HCT116 (cell line): Measurements from ENCODE around the gene NLGN3. TPM values are rescaled to one million over a fixed set of nuclear protein-coding genes. Genes with fewer than 3 reads are reported as not detected.

Experiments
- ATAC-seq: fragments of 200-7000 bp; cut with Tn5 transposase; 2 replicates; pipeline ENCODE4 v1.9.1; 2020; ENCODE audit warnings: mild to moderate bottlenecking, moderate library complexity
- BruUV-seq: library from RNA; stranded (reverse); fragments of 400-500 nt; replicated peaks from 2 replicates; lab custom pipeline; 2021; lab: Mats Ljungman, UMichigan
- CTCF ChIA-PET: fragments of 300-600 bp; sonication (Branson Sonifier 250); formaldehyde crosslinking; loops from one replicate; lab custom pipeline; 2021; ENCODE audit warnings: antibody characterized with exemption; lab: Charles Lee
- POLR2A ChIA-PET: fragments of 300-600, 350-600 bp; sonication (Branson Sonifier 250); formaldehyde crosslinking; loops from one replicate; lab custom pipeline; 2021; ENCODE audit warnings: antibody characterized with exemption; lab: Charles Lee
- RAD21 ChIA-PET, 2 experiments: fragments of 300-600 bp; sonication (Branson Sonifier 250); formaldehyde crosslinking; loops; one replicate each; lab custom pipeline; 2023; ENCODE audit warnings: low total read pairs in 2 of 2; ENCODE audit not compliant: uncharacterized antibody in 2 of 2, unreplicated experiment in 2 of 2, low non-redundant PET in 1 of 2; lab: Charles Lee
- DNase-seq: peaks from one replicate; pipeline ENCODE4 v3.0.0-alpha.2; 2010; ENCODE audit warnings: low read depth, low spot score
- H2AFZ ChIP-seq: fragments of 200-600 bp; shearing (Covaris generic), sonication (generic); 2 replicates; pipeline ENCODE4 v1.6.1; 2017; ENCODE audit warnings: low read depth, mixed run types, mixed read lengths, antibody characterized with exemption, low read length; ENCODE audit not compliant: poor library complexity, severe bottlenecking
- H3K27ac ChIP-seq: 2 replicates; pipeline ENCODE4 v1.5.1; 2012; ENCODE audit warnings: low read depth, low read length
- H3K27me3 ChIP-seq: fragments of 200-600 bp; sonication (generic); 2 replicates; pipeline ENCODE4 v1.6.1; 2016; ENCODE audit warnings: mixed run types, low read length, mixed read lengths; ENCODE audit not compliant: insufficient read depth
- H3K36me3 ChIP-seq, 2 experiments: fragments of 200-500 bp in 1 of 2; fragments of 200-600 bp in 1 of 2; sonication (Bioruptor generic) in 1 of 2; sonication (generic) in 1 of 2; 2 replicates each; pipeline versions ENCODE4 v1.5.1 to v1.6.1; 2014 to 2016; ENCODE audit warnings: low read length in 2 of 2, inconsistent platforms in 1 of 2, mixed read lengths in 1 of 2, mixed run types in 1 of 2; ENCODE audit not compliant: insufficient read depth in 2 of 2, control insufficient read depth in 1 of 2
- H3K4me1 ChIP-seq, 2 experiments: fragments of 200-600 bp in 1 of 2; sonication (generic) in 1 of 2; 2 replicates each; pipeline versions ENCODE4 v1.5.1 to v1.6.1; 2012 to 2017; ENCODE audit warnings: low read length in 2 of 2, inconsistent platforms in 1 of 2, mild to moderate bottlenecking in 1 of 2, mixed read lengths in 1 of 2, mixed run types in 1 of 2, moderate library complexity in 1 of 2; ENCODE audit not compliant: insufficient read depth in 2 of 2, control insufficient read depth in 1 of 2
- H3K4me2 ChIP-seq: fragments of 200-600 bp; sonication (generic); 2 replicates; pipeline ENCODE4 v1.6.1; 2017; ENCODE audit warnings: mixed run types, low read length, mixed read lengths
- H3K4me3 ChIP-seq, 2 experiments: fragments of 200-600 bp in 1 of 2; sonication (generic) in 1 of 2; replicated peaks in 1 of 2; 2 replicates each; pipeline ENCODE4 v1.5.1; 2011 to 2016; ENCODE audit warnings: low read length in 2 of 2, control low read depth in 1 of 2, low read depth in 1 of 2, mild to moderate bottlenecking in 1 of 2, mixed read lengths in 1 of 2, mixed run types in 1 of 2
- H3K79me2 ChIP-seq: fragments of 200-600 bp; sonication (generic); 2 replicates; pipeline ENCODE4 v1.6.1; 2017; ENCODE audit warnings: mild to moderate bottlenecking, mixed run types, low read length, moderate library complexity, mixed read lengths; ENCODE audit not compliant: insufficient read depth
- H3K9ac ChIP-seq: fragments of 200-600 bp; sonication (generic); 2 replicates; pipeline ENCODE4 v1.6.1; 2016; ENCODE audit warnings: low read length, mixed read lengths
- H3K9me2 ChIP-seq: fragments of 200-600 bp; sonication (generic), shearing (Covaris generic); 2 replicates; pipeline ENCODE4 v1.6.1; 2017; ENCODE audit warnings: mixed run types, mild to moderate bottlenecking, moderate library complexity; ENCODE audit not compliant: insufficient read depth
- H3K9me3 ChIP-seq, 2 experiments: fragments of 200-500 bp in 1 of 2; fragments of 200-600 bp in 1 of 2; sonication (Bioruptor generic) in 1 of 2; sonication (generic) in 1 of 2; 2 replicates each; pipeline ENCODE4 v1.6.1; 2014 to 2017; ENCODE audit warnings: low read length in 2 of 2, mixed read lengths in 2 of 2, inconsistent platforms in 1 of 2, low read depth in 1 of 2, mild to moderate bottlenecking in 1 of 2, mixed run types in 1 of 2, moderate library complexity in 1 of 2; ENCODE audit not compliant: control insufficient read depth in 1 of 2, insufficient read depth in 1 of 2
- H4K20me1 ChIP-seq: fragments of 200-600 bp; sonication (generic), shearing (Covaris generic); 2 replicates; pipeline ENCODE4 v1.6.1; 2017; ENCODE audit warnings: mixed run types, mild to moderate bottlenecking, moderate library complexity; ENCODE audit not compliant: insufficient read depth
- CEBPB ChIP-seq: IDR thresholded peaks from 2 replicates; pipeline ENCODE4 v1.6.1; 2012; ENCODE audit warnings: low read depth
- CTCF ChIP-seq, 3 experiments: fragments of 200-600 bp in 1 of 3; sonication (generic) in 1 of 3; IDR thresholded peaks in 2 of 3; conservative IDR thresholded peaks in 1 of 3; 2 replicates each; pipeline ENCODE4 v1.5.1; 2012 to 2017; ENCODE audit warnings: low read depth in 2 of 3, low read length in 2 of 3, antibody characterized with exemption in 1 of 3, borderline replicate concordance in 1 of 3, control low read depth in 1 of 3, mild to moderate bottlenecking in 1 of 3, mixed read lengths in 1 of 3, mixed run types in 1 of 3, moderate library complexity in 1 of 3; ENCODE audit not compliant: insufficient read depth in 1 of 3
- ELF1 ChIP-seq: IDR thresholded peaks from 2 replicates; pipeline ENCODE4 v1.6.1; 2012; ENCODE audit warnings: low read depth, borderline replicate concordance
- RAD21 ChIP-seq: IDR thresholded peaks from 2 replicates; pipeline ENCODE4 v1.6.1; 2012; ENCODE audit warnings: low read depth, mild to moderate bottlenecking
- SIN3A ChIP-seq: IDR thresholded peaks from 2 replicates; pipeline ENCODE4 v1.6.1; 2012; ENCODE audit warnings: low read depth
- SRF ChIP-seq: IDR thresholded peaks from 2 replicates; pipeline ENCODE4 v1.6.1; 2012; ENCODE audit warnings: low read depth
- TCF7L2 ChIP-seq: IDR thresholded peaks from 2 replicates; pipeline ENCODE4 v1.7.0; 2011; ENCODE audit warnings: borderline replicate concordance, inconsistent platforms; ENCODE audit not compliant: insufficient read depth, insufficient read length; ENCODE audit errors: extremely low read depth
- ZBTB33 ChIP-seq: IDR thresholded peaks from 2 replicates; pipeline ENCODE4 v1.6.1; 2011; ENCODE audit warnings: mild to moderate bottlenecking, low read length, moderate library complexity; ENCODE audit not compliant: insufficient replicate concordance; ENCODE audit errors: extremely low read depth
- intact Hi-C: fragments of 100-400 bp; cut with micrococcal nuclease; formaldehyde crosslinking; loops from 2 replicates; pipeline ENCODE4 v1.10.0; 2022
- total RNA-seq: library from RNA; stranded (reverse); gene quantifications from one replicate; pipeline ENCODE4 v1.2.1, GENCODE V29; 2021; ENCODE audit not compliant: unreplicated experiment

Gene NLGN3
- total RNA-seq, 1 experiment from 2014 or later, result 1.4 TPM

GRCh38 chrX:71177327-71177726 is 32.7 kb downstream of the NLGN3 start:
- no peaks in the 10 kb centered on the region for H3K9me3 ChIP-seq
- no peaks in the 10 kb centered on the region for H3K9me2 ChIP-seq
- H3K4me1 ChIP-seq, result peaks cover under 1 to 12% of the 10 kb centered on the region in 2 experiments; a peak in 3 of 4 replicates
- no peak for ATAC-seq
- no peak overlapping the region for H2AFZ ChIP-seq
- no TSS peak for BruUV-seq
- H3K79me2 ChIP-seq, result no peaks in the 10 kb centered on the region
- H3K27ac ChIP-seq, result no peak overlapping the region
- ChIA-PET CTCF (interaction anchor here (1.2 kb wide), 1 partner anchor 207 kb away, joined by 4 read pairs; no protein-coding TSS in a partner anchor), POLR2A (no interaction called here), RAD21 (no interaction called here)
- H3K9ac ChIP-seq, result no peak overlapping the region
- TF ChIP-seq ZBTB33 (no peak), CEBPB (no peak), SIN3A (no peak), TCF7L2 (no peak)
- intact Hi-C loops, result loop anchor here (5.0 kb wide), 2 partner anchors 80 to 410 kb away; partner anchors contain the start of gene FOXO4
- H4K20me1 ChIP-seq, result no peaks in the 10 kb centered on the region
- no peak overlapping the region for H3K4me2 ChIP-seq
- H3K4me3 ChIP-seq, result no peak overlapping the region
- no peaks in the 10 kb centered on the region for H3K27me3 ChIP-seq
- DNase-seq, result no peak
- H3K36me3 ChIP-seq, result no peaks in the 10 kb centered on the region

- intact Hi-C loops, result loop anchor here (1.0 to 5.0 kb wide), 4 partner anchors 82 to 412 kb away; partner anchors contain the start of gene FOXO4
- CTCF ChIA-PET, result no interaction called here
- Histone ChIP-seq H3K79me2 (no peaks in the 10 kb centered on the region), H3K27me3 (no peaks in the 10 kb centered on the region), H3K36me3 (no peaks in the 10 kb centered on the region), H3K4me3 (no peak overlapping the region), H4K20me1 (no peaks in the 10 kb centered on the region), H3K4me2 (no peak overlapping the region), H3K27ac (no peak overlapping the region), H3K4me1 (peaks cover 3 to 18% of the 10 kb centered on the region in 2 experiments; a peak in 3 of 4 replicates), H3K9me2 (no peaks in the 10 kb centered on the region), H3K9me3 (no peaks in the 10 kb centered on the region), H3K9ac (no peak overlapping the region), H2AFZ (no peak overlapping the region)
- no TSS peak for BruUV-seq
- POLR2A ChIA-PET, result no interaction called here
- peak; percentile 39 for DNase-seq
- TF ChIP-seq RAD21, result peak; percentile 83
- no peak for TF ChIP-seq ELF1
- no peak for TF ChIP-seq SRF
- TF ChIP-seq CTCF (IDR thresholded peaks at IDR 0.05 in 2 of 3, conservative IDR thresholded peaks at IDR 0.05 in 1 of 3; ENCODE audit: borderline replicate concordance in 1 of 3, insufficient read depth in 1 of 3, low read depth in 2 of 3, low read length in 2 of 3), result peak; percentile 54 to 64 (median 60); a peak in 5 of 6 replicates
- no peak for TF ChIP-seq TCF7L2
- RAD21 ChIA-PET, result no interaction called here
- peak; percentile 49 for ATAC-seq
Observed at GRCh38 chrX:71178908-71179307, 34.3 kb downstream of the NLGN3 start.
